ENCODE results near the gene SPRED2. TPM values are rescaled to one million over a fixed set of nuclear protein-coding genes. Genes with fewer than 3 reads are reported as not detected.

Gene SPRED2
- total RNA-seq, 1 donor: 9.5 TPM

DNA sequence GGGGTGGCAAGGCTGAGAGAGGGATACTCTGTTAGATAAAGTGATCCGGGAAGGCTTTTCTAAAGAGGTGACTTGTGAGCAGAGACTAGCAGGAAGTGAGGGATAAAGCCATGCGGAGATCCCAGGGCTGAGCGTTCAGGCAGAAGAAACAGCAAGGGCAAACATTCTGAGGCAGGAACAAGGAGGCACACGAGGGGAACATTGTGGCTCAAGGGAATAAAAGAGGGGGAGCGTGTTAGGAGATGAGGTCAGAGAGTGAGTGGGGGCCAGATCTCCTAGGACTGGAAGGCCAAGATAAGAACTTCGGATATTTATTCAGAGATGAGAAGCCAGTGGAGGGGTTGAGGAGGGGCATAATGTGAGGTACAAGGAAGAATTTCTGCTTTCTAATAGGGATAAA lies 137.7 kb downstream of the SPRED2 start:
- no peak for TF ChIP-seq CTCF (IDR thresholded peaks at IDR 0.05; ENCODE audit: insufficient read depth, low read depth, low read length)
- no peak for DNase-seq (ENCODE audit: low read depth)
- no peak overlapping the region for H3K4me3 ChIP-seq (ENCODE audit: low read depth, low read length)

- no peak for TF ChIP-seq CTCF (IDR thresholded peaks at IDR 0.05; ENCODE audit: insufficient read depth, low read depth, low read length)
- DNase-seq (ENCODE audit: low read depth): no peak
- no peak overlapping the region for H3K4me3 ChIP-seq (ENCODE audit: low read depth, low read length)
These were observed 138.3 kb downstream of the SPRED2 start for GRCh38 chr2:65294136-65294535.

DNA sequence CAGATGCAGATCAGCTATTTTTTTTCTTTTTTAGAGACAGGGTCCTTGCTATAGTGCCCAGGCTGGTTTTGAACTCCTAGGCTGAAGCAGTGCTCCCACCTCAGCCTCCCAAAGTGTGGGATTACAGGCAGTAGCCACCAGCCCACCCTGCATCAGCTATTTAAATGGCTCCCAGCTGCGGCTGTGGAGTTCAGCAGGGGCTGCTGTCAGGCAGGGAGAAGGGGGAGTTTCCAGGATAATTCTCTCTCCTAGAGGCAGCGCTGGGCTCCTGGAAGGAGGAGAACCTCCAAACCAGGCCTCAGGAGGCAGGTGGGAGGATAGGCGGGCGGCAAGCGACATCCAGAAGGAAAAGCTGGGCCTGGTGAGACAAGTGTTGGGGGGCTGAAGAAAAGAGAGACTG lies 139.0 kb downstream of the SPRED2 start:
- no peak overlapping the region for H3K4me3 ChIP-seq (ENCODE audit: low read depth, low read length)
- DNase-seq (ENCODE audit: low read depth): no peak
- no peak for TF ChIP-seq CTCF (IDR thresholded peaks at IDR 0.05; ENCODE audit: insufficient read depth, low read depth, low read length)

GRCh38 chr2:65292461-65293011 lies 139.9 kb downstream of the SPRED2 start:
- H3K4me3 ChIP-seq (ENCODE audit: low read depth, low read length): no peak overlapping the region
- DNase-seq (ENCODE audit: low read depth): no peak
- TF ChIP-seq CTCF (IDR thresholded peaks at IDR 0.05; ENCODE audit: insufficient read depth, low read depth, low read length): no peak

GRCh38 chr2:65292106-65292400 lies 140.3 kb downstream of the SPRED2 start:
- TF ChIP-seq CTCF (IDR thresholded peaks at IDR 0.05; ENCODE audit: insufficient read depth, low read depth, low read length): no peak
- DNase-seq (ENCODE audit: low read depth): no peak
- H3K4me3 ChIP-seq (ENCODE audit: low read depth, low read length): no peak overlapping the region

GRCh38 chr2:65291216-65292105 lies 140.9 kb downstream of the SPRED2 start:
- H3K4me3 ChIP-seq (ENCODE audit: low read depth, low read length): no peak overlapping the region

More at GRCh38 chr2:65291216-65292105, 140.9 kb downstream of the SPRED2 start:
- no peak for TF ChIP-seq CTCF (IDR thresholded peaks at IDR 0.05; ENCODE audit: insufficient read depth, low read depth, low read length)
- no peak for DNase-seq (ENCODE audit: low read depth)

All from fibroblast of villous mesenchyme (primary cell).